DLD1 (cell line): ENCODE results near the gene MYH9.
"Not testable (repeated sequence)": the region's sequence is repeated elsewhere in the genome, so short reads cannot be mapped to it uniquely, and the experiment has no call there.

Experiments
- in situ Hi-C: cut with HindIII; loops from 2 replicates; pipeline ENCODE4 v1.10.0; 2017; ENCODE audit warnings: low sequenced_read_pairs

The MYH9 gene

GRCh38 chr22:36253523-36254490 is 134.0 kb downstream of the MYH9 start:
- in situ Hi-C loops: no loop called here

GRCh38 chr22:36252754-36253522 is 134.8 kb downstream of the MYH9 start, which contains the start of gene APOL1:
Gene APOL1 (plus strand): TSS chr22:36253133. CDS start chr22:36254956, 1,823 bp downstream.
- in situ Hi-C loops: no loop called here

GRCh38 chr22:36251979-36252608 is 135.7 kb downstream of the MYH9 start:
- in situ Hi-C loops: not testable (repeated sequence)

- in situ Hi-C loops: not testable (repeated sequence)
Measured at GRCh38 chr22:36250292-36250960, 137.3 kb downstream of the MYH9 start.

- in situ Hi-C loops: no loop called here
Measured at GRCh38 chr22:36249160-36249559, 138.6 kb downstream of the MYH9 start.

- in situ Hi-C loops: no loop called here
Measured at GRCh38 chr22:36247955-36248354, 139.8 kb downstream of the MYH9 start.

GRCh38 chr22:36246718-36247117 is 141.0 kb downstream of the MYH9 start:
- in situ Hi-C loops: no loop called here

- in situ Hi-C loops: no loop called here
Measured at GRCh38 chr22:36245805-36246356, 141.9 kb downstream of the MYH9 start.

- in situ Hi-C loops: no loop called here
Measured at GRCh38 chr22:36244522-36245391, 143.0 kb downstream of the MYH9 start.

- in situ Hi-C loops: no loop called here
Measured at GRCh38 chr22:36243986-36244385, 143.8 kb downstream of the MYH9 start.

- in situ Hi-C loops: no loop called here
Measured at GRCh38 chr22:36239401-36240171, 148.2 kb downstream of the MYH9 start, which contains the start of gene APOL2. Gene APOL2 (minus strand): TSS chr22:36239527. CDS start chr22:36233162, 6,365 bp downstream.

GRCh38 chr22:36239150-36239400 is 148.7 kb downstream of the MYH9 start:
- in situ Hi-C loops: no loop called here

GRCh38 chr22:36238373-36239149 is 149.2 kb downstream of the MYH9 start:
- in situ Hi-C loops: no loop called here

- in situ Hi-C loops: no loop called here
Measured at GRCh38 chr22:36237462-36238372, 150.1 kb downstream of the MYH9 start.

GRCh38 chr22:36236388-36237319 is 151.1 kb downstream of the MYH9 start:
- in situ Hi-C loops: no loop called here

- in situ Hi-C loops: no loop called here
Measured at GRCh38 chr22:36235585-36235984, 152.2 kb downstream of the MYH9 start.
